Measurements from ENCODE around the gene EYA4. TPM values are rescaled to one million over a fixed set of nuclear protein-coding genes. Genes with fewer than 3 reads are reported as not detected.

The EYA4 gene
- total RNA-seq, 3 donors from 2014 or later: 0.33 to 4.2 (median 0.44) TPM

- TF ChIP-seq POLR2A (IDR thresholded peaks at IDR 0.05) (no peak), POLR2AphosphoS5 (IDR thresholded peaks at IDR 0.05) (no peak), CTCF (IDR thresholded peaks at IDR 0.05) (no peak)
- no peak overlapping the region for H3K4me3 ChIP-seq
- no peaks in the 10 kb centered on the region for H3K9me3 ChIP-seq
- DNase-seq (ENCODE audit: low spot score in 2 of 2): no peak
- no peak overlapping the region for H3K27ac ChIP-seq
- intact Hi-C loops (cut with DNase I; ENCODE audit: low total_unique reads): no loop called here
- H3K27me3 ChIP-seq: no peaks in the 10 kb centered on the region
- H3K4me1 ChIP-seq: no peaks in the 10 kb centered on the region
- no peaks in the 10 kb centered on the region for H3K36me3 ChIP-seq
These were observed 233.4 kb downstream of the EYA4 start for GRCh38 chr6:133474516-133474915.

GRCh38 chr6:133478673-133479072 is 237.5 kb downstream of the EYA4 start:
- Histone ChIP-seq H3K27ac (no peak overlapping the region), H3K9me3 (no peaks in the 10 kb centered on the region), H3K36me3 (no peaks in the 10 kb centered on the region), H3K27me3 (no peaks in the 10 kb centered on the region), H3K4me3 (no peak overlapping the region), H3K4me1 (no peaks in the 10 kb centered on the region)
- no peak for DNase-seq (ENCODE audit: low spot score in 2 of 2)
- intact Hi-C loops (cut with DNase I; ENCODE audit: low total_unique reads): no loop called here
- TF ChIP-seq POLR2AphosphoS5 (IDR thresholded peaks at IDR 0.05): no peak
- TF ChIP-seq CTCF (IDR thresholded peaks at IDR 0.05): no peak
- TF ChIP-seq POLR2A (IDR thresholded peaks at IDR 0.05): no peak

- H3K4me1 ChIP-seq: no peaks in the 10 kb centered on the region
- no peak overlapping the region for H3K4me3 ChIP-seq
- no peaks in the 10 kb centered on the region for H3K27me3 ChIP-seq
- TF ChIP-seq CTCF (IDR thresholded peaks at IDR 0.05): no peak
- no peak for TF ChIP-seq POLR2A (IDR thresholded peaks at IDR 0.05)
- no peak for TF ChIP-seq POLR2AphosphoS5 (IDR thresholded peaks at IDR 0.05)
- H3K9me3 ChIP-seq: no peaks in the 10 kb centered on the region
- intact Hi-C loops (cut with DNase I; ENCODE audit: low total_unique reads): no loop called here
- no peak for DNase-seq (ENCODE audit: low spot score in 2 of 2)
- H3K27ac ChIP-seq: no peak overlapping the region
- H3K36me3 ChIP-seq: no peaks in the 10 kb centered on the region
These were observed 246.0 kb downstream of the EYA4 start for GRCh38 chr6:133487174-133487573.

- H3K36me3 ChIP-seq: no peaks in the 10 kb centered on the region
- TF ChIP-seq CTCF (IDR thresholded peaks at IDR 0.05) (no peak), POLR2A (IDR thresholded peaks at IDR 0.05) (no peak), POLR2AphosphoS5 (IDR thresholded peaks at IDR 0.05) (no peak)
These were observed 254.2 kb downstream of the EYA4 start for GRCh38 chr6:133495205-133495903.

GRCh38 chr6:133499662-133500061 is 258.5 kb downstream of the EYA4 start:
- Histone ChIP-seq H3K4me1 (no peaks in the 10 kb centered on the region), H3K27me3 (no peaks in the 10 kb centered on the region), H3K9me3 (no peaks in the 10 kb centered on the region), H3K4me3 (no peak overlapping the region), H3K36me3 (no peaks in the 10 kb centered on the region), H3K27ac (no peak overlapping the region)
- intact Hi-C loops (cut with DNase I; ENCODE audit: low total_unique reads): no loop called here
- TF ChIP-seq POLR2A (IDR thresholded peaks at IDR 0.05) (no peak), POLR2AphosphoS5 (IDR thresholded peaks at IDR 0.05) (no peak), CTCF (IDR thresholded peaks at IDR 0.05) (no peak)
- no peak for DNase-seq (ENCODE audit: low spot score in 2 of 2)

More at GRCh38 chr6:133495205-133495903, 254.2 kb downstream of the EYA4 start:
- Histone ChIP-seq H3K4me1 (no peaks in the 10 kb centered on the region), H3K4me3 (no peak overlapping the region), H3K27ac (no peak overlapping the region), H3K27me3 (no peaks in the 10 kb centered on the region), H3K9me3 (no peaks in the 10 kb centered on the region)
- intact Hi-C loops (cut with DNase I; ENCODE audit: low total_unique reads): no loop called here
- DNase-seq (ENCODE audit: low spot score in 2 of 2): no peak

Data from breast epithelium (tissue), 4 donors.